ENCODE measurements around the gene OS9.
A peak's percentile ranks its signal among the peaks of the same experiment; 100 is the strongest.

The OS9 gene

GRCh38 chr12:57765003-57765697, 71.2 kb downstream of the OS9 start (continued):
- TF ChIP-seq ZNF335 (tag by site-specific recombination; conservative IDR thresholded peaks at IDR 0.05): peak; percentile 75
- TF ChIP-seq, protein P1, sequence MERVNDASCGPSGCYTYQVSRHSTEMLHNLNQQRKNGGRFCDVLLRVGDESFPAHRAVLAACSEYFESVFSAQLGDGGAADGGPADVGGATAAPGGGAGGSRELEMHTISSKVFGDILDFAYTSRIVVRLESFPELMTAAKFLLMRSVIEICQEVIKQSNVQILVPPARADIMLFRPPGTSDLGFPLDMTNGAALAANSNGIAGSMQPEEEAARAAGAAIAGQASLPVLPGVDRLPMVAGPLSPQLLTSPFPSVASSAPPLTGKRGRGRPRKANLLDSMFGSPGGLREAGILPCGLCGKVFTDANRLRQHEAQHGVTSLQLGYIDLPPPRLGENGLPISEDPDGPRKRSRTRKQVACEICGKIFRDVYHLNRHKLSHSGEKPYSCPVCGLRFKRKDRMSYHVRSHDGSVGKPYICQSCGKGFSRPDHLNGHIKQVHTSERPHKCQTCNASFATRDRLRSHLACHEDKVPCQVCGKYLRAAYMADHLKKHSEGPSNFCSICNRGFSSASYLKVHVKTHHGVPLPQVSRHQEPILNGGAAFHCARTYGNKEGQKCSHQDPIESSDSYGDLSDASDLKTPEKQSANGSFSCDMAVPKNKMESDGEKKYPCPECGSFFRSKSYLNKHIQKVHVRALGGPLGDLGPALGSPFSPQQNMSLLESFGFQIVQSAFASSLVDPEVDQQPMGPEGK (tag by site-specific recombination; IDR thresholded peaks at IDR 0.05): no peak; the same call in 1 of the 2 replicates
- TF ChIP-seq ZNF548 (tag by site-specific recombination; IDR thresholded peaks at IDR 0.05): no peak

GRCh38 chr12:57765698-57766463, 71.9 kb downstream of the OS9 start:
- no peak overlapping the region for H3K27ac ChIP-seq (ENCODE audit: extremely low read depth, low read depth, low read length)
- POLR2A ChIA-PET: interaction anchor here (0.7 to 2.5 kb wide), 6 partner anchors 9 to 128 kb away, joined by 3 to 8 read pairs (median 4); partner anchors contain the start of genes CDK4 and TSPAN31

More at GRCh38 chr12:57765698-57766463, 71.9 kb downstream of the OS9 start:
- CTCF ChIA-PET: interaction anchor here (0.5 to 3.8 kb wide), 8 partner anchors 10 to 173 kb away, joined by 3 to 26 read pairs (median 4); partner anchors contain the start of genes MARCHF9 and TSFM
- TF ChIP-seq, protein P2, sequence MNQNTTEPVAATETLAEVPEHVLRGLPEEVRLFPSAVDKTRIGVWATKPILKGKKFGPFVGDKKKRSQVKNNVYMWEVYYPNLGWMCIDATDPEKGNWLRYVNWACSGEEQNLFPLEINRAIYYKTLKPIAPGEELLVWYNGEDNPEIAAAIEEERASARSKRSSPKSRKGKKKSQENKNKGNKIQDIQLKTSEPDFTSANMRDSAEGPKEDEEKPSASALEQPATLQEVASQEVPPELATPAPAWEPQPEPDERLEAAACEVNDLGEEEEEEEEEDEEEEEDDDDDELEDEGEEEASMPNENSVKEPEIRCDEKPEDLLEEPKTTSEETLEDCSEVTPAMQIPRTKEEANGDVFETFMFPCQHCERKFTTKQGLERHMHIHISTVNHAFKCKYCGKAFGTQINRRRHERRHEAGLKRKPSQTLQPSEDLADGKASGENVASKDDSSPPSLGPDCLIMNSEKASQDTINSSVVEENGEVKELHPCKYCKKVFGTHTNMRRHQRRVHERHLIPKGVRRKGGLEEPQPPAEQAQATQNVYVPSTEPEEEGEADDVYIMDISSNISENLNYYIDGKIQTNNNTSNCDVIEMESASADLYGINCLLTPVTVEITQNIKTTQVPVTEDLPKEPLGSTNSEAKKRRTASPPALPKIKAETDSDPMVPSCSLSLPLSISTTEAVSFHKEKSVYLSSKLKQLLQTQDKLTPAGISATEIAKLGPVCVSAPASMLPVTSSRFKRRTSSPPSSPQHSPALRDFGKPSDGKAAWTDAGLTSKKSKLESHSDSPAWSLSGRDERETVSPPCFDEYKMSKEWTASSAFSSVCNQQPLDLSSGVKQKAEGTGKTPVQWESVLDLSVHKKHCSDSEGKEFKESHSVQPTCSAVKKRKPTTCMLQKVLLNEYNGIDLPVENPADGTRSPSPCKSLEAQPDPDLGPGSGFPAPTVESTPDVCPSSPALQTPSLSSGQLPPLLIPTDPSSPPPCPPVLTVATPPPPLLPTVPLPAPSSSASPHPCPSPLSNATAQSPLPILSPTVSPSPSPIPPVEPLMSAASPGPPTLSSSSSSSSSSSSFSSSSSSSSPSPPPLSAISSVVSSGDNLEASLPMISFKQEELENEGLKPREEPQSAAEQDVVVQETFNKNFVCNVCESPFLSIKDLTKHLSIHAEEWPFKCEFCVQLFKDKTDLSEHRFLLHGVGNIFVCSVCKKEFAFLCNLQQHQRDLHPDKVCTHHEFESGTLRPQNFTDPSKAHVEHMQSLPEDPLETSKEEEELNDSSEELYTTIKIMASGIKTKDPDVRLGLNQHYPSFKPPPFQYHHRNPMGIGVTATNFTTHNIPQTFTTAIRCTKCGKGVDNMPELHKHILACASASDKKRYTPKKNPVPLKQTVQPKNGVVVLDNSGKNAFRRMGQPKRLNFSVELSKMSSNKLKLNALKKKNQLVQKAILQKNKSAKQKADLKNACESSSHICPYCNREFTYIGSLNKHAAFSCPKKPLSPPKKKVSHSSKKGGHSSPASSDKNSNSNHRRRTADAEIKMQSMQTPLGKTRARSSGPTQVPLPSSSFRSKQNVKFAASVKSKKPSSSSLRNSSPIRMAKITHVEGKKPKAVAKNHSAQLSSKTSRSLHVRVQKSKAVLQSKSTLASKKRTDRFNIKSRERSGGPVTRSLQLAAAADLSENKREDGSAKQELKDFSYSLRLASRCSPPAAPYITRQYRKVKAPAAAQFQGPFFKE (tag by site-specific recombination; IDR thresholded peaks at IDR 0.05; ENCODE audit: borderline replicate concordance): 0 out of 2 replicates have a peak, but pooled peaks have one; percentile 29
- TF ChIP-seq ZNF391 (tag by site-specific recombination; IDR thresholded peaks at IDR 0.05; ENCODE audit: borderline replicate concordance, low read depth): no peak
- TF ChIP-seq, protein P3, sequence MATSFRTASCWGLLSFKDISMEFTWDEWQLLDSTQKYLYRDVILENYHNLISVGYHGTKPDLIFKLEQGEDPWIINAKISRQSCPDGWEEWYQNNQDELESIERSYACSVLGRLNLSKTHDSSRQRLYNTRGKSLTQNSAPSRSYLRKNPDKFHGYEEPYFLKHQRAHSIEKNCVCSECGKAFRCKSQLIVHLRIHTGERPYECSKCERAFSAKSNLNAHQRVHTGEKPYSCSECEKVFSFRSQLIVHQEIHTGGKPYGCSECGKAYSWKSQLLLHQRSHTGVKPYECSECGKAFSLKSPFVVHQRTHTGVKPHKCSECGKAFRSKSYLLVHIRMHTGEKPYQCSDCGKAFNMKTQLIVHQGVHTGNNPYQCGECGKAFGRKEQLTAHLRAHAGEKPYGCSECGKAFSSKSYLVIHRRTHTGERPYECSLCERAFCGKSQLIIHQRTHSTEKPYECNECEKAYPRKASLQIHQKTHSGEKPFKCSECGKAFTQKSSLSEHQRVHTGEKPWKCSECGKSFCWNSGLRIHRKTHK (tag by site-specific recombination; IDR thresholded peaks at IDR 0.05): no peak
- TF ChIP-seq GLIS1 (tag by site-specific recombination; IDR thresholded peaks at IDR 0.05): peak; percentile 69
- peak; percentile 60 for TF ChIP-seq ZIC2 (tag by site-specific recombination; IDR thresholded peaks at IDR 0.05)
- peak; percentile 62 for TF ChIP-seq GLIS2 (tag by site-specific recombination; IDR thresholded peaks at IDR 0.05)
- peaks cover 15% of the 10 kb centered on the region for H3K4me1 ChIP-seq (ENCODE audit: control insufficient read depth, insufficient read depth, low read length)
- H3K4me3 ChIP-seq (ENCODE audit: low read depth, low read length): peak overlapping the region; percentile 24
- H3K36me3 ChIP-seq (ENCODE audit: control insufficient read depth in 2 of 2, insufficient read depth in 1 of 2, low read length in 2 of 2): peaks cover 0 to 35% of the 10 kb centered on the region in 2 experiments; a peak in 2 of 3 replicates
- H3K9me3 ChIP-seq (ENCODE audit: control insufficient read depth, insufficient read depth, low read depth, low read length): no peaks in the 10 kb centered on the region

Measured in HEK293 (cell line).